GM12865 (cell line): Measurements from ENCODE around the gene MZB1.
A peak's percentile ranks its signal among the peaks of the same experiment; 100 is the strongest.

Experiments used
- DNase-seq: peaks from one replicate; pipeline ENCODE4 v3.0.0; 2010; ENCODE audit warnings: low read depth
- H3K4me3 ChIP-seq: 2 replicates; pipeline ENCODE4 v1.5.1; 2011; ENCODE audit warnings: mild to moderate bottlenecking, low read depth, low read length, control low read depth
- CTCF ChIP-seq: IDR thresholded peaks from 2 replicates; pipeline ENCODE4 v1.5.1; 2011; ENCODE audit warnings: low read length, control low read depth, low read depth, inconsistent platforms; ENCODE audit not compliant: insufficient read depth; ENCODE audit errors: missing control alignments

The MZB1 gene

DNA sequence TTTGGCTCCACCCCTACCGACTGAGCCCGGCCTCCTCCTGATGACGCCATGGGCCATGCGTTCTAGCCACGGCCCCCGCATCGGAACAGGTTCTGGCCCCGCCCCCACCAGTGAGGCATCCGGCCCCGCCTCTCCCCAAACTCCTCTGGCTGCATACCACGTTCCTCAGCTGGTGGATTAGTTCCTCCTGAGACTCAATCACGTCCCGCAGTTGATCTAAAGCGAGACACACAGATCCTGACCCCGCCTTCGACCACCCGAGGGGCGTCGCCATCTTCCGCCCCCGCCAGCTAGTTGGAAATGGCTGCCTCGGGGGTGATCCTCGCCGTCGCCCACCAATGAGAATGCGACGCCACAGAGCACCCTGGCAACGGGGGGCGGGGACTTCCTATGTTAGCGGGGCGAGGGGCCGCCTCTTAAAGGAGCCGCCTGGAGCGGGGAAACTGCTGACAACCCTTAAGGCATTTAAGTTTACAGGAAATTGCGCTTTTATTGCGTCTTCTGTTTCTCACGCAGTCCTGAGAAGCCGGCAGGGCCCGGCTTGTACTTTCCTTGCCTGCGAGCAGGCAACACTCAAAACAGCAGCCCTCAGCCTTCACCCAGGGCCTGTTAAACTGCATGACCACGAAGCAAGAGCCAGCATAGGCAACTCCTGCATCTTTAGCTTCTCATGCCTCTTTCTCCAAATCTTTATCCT is 14.2 kb upstream of the MZB1 start, which contains the start of gene SPATA24:
Gene SPATA24, minus strand, starts transcription at position 303 of the 697 bp plus-strand sequence. Its CDS starts 29 bp downstream, at position 274.
- H3K4me3 ChIP-seq = peak within 1 kb of the TSS; percentile 75
- no peak for TF ChIP-seq CTCF
- DNase-seq = peak; percentile 98

DNA sequence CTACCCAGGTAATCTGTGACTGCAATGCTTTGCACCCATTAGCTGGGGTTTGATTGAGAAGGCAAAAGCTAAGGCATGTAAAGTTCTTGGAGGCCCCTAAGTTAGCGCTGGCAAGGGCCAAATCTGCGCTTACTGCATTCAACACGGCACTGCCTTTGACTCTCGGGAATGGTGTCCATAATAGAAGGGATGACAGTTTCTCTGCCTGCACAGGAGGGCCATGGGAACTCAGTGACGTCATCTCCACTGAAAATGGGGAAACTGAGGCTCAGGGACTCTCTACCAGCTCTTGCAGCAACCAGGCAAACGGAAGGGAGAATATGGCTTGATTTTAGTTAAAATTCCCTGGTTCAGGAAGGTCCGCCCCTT is 13.7 kb upstream of the MZB1 start:
- no peak for TF ChIP-seq CTCF
- no peak for DNase-seq
- H3K4me3 ChIP-seq = peak overlapping the region; percentile 75

GRCh38 chr5:139402561-139403158 is 12.9 kb upstream of the MZB1 start:
- H3K4me3 ChIP-seq = peak overlapping the region; percentile 75
- DNase-seq = peak; percentile 55
- peak; percentile 52 for TF ChIP-seq CTCF

DNA sequence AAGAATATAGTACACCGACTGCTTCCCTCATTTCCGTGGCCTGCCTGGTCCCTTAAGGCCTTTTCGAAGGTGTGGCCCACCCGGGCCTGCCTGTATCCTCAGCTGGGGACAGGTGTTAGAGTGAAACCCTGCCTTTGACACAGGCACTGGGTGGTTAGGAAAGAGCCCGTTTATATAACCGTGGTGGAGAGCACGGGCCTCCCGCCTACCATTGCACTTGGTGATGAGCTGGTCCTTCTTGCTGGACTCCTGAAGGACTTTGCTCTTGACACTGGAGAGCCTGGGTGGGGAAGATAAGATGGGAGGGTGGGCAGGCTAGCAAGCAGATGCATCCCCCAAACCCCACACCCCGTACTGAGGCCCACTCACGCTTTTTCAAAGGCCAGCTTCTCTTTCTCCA is 11.8 kb upstream of the MZB1 start:
- H3K4me3 ChIP-seq = no peak overlapping the region
- no peak for DNase-seq
- no peak for TF ChIP-seq CTCF

GRCh38 chr5:139399501-139400121 is 9.9 kb upstream of the MZB1 start:
- peak overlapping the region; percentile 49 for H3K4me3 ChIP-seq
- DNase-seq = peak; percentile 86
- no peak for TF ChIP-seq CTCF

- no peak for DNase-seq
- TF ChIP-seq CTCF = no peak
- H3K4me3 ChIP-seq = no peak overlapping the region
These were observed 8.2 kb upstream of the MZB1 start for GRCh38 chr5:139397921-139398320.

DNA sequence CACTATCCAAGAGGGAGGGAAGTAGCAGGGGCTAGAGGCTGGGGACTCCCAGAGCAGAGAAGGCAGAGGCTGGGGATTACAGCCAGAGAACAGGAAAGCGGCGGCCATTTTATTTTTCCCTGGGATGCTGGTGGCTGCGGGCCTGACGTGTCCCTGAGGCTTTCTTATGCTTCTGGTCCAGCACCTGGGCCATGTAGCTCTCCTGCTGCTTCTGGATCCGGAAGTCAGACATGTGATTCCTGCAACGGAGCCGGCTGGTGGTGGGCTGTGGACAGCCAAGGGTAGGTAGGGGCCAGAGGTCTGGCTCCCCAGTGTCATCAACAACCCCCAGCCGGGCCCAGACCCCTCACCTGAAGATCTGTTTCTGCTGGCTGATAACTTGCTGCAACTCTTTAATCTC is 7.0 kb upstream of the MZB1 start:
- no peak for TF ChIP-seq CTCF
- no peak for DNase-seq
- H3K4me3 ChIP-seq = no peak overlapping the region
